Ovary (tissue), 9 donors: Measurements from ENCODE around the gene KREMEN1. TPM values are rescaled to one million over a fixed set of nuclear protein-coding genes. Genes with fewer than 3 reads are reported as not detected.

Source experiments
- DNase-seq, 5 donors: peaks; one replicate each; pipeline ENCODE4 v3.0.0-alpha.2; 2019 to 2020
- H3K27ac ChIP-seq, 2 donors: fragments of 200-600 bp; one replicate each; pipeline versions ENCODE4 v1.5.1 to v1.8.0; 2019 to 2022
- H3K27me3 ChIP-seq: fragments of 200-600 bp; one replicate; pipeline ENCODE4 v1.8.0; 2022
- H3K36me3 ChIP-seq: fragments of 200-600 bp; sonication (generic); one replicate; pipeline ENCODE4 v1.5.1; 2019
- H3K4me1 ChIP-seq: one replicate; pipeline ENCODE4 v1.8.1; 2013; ENCODE audit warnings: mild to moderate bottlenecking, moderate library complexity; ENCODE audit not compliant: insufficient read depth
- H3K4me3 ChIP-seq: fragments of 200-600 bp; sonication (generic); one replicate; pipeline ENCODE4 v1.5.1; 2017
- H3K9me3 ChIP-seq, 2 donors: fragments of 200-600 bp in 1 of 2; sonication (generic) in 1 of 2; one replicate each; pipeline versions ENCODE4 v1.5.1 to v1.8.1; 2013 to 2019; ENCODE audit warnings: mild to moderate bottlenecking in 1 of 2, moderate library complexity in 1 of 2
- EP300 ChIP-seq: sonication (generic); formaldehyde crosslinking; IDR thresholded peaks from one replicate; pipeline ENCODE4 v1.6.1; 2017; ENCODE audit warnings: antibody characterized with exemption
- POLR2A ChIP-seq: fragments of 450-650 bp; IDR thresholded peaks from one replicate; pipeline ENCODE4 v1.6.1; 2017; ENCODE audit warnings: antibody characterized with exemption, mild to moderate bottlenecking, moderate library complexity
- WGBS, 3 donors: extraction: QIAGEN DNeasy Blood & Tissue Kit in 1 of 3; methylation state at CpG; one replicate each; pipeline versions ENCODE4 v1.1.5 to v1.1.7; 2013 to 2017; 5-methylcytosine and 5-hydroxymethylcytosine counted together
- intact Hi-C, 4 donors: fragments of 100-400 bp; cut with DNase I; formaldehyde crosslinking; loops; one replicate each; pipeline versions ENCODE4 v1.11.0 to v1.15.1; 2022 to 2023
- polyA plus RNA-seq, 2 donors: library from polyadenylated mRNA; stranded (reverse); fragments of 200-250 nt in 1 of 2; fragments of 350-450 nt in 1 of 2; fragmentation: Illumina TruSeq in 1 of 2; extraction: RNeasy Lipid Tissue Mini Kit (QIAGEN cat#74804) in 1 of 2; gene quantifications; one replicate each; pipeline ENCODE4 v1.2.3, GENCODE V29; 2013 to 2014
- total RNA-seq, 7 donors: library from RNA; depleted of rRNA in 2 of 7; stranded (reverse); fragments of >200 nt in 2 of 7; fragmentation: NEBNext Ultra II Directional in 3 of 7; extraction: Animal tissue kit (Norgen Biotek cat#: 25700) in 3 of 7; gene quantifications; one replicate each; pipeline versions ENCODE4 v1.1.0 to v1.2.4, GENCODE V29; 2016 to 2023
- TF ChIP-seq, protein P1 (sequence below), 3 donors: fragments of 450-650 bp in 2 of 3; fragments of 200-600 bp in 1 of 3; IDR thresholded peaks; one replicate each; pipeline versions ENCODE4 v1.5.1 to v1.8.0; 2016 to 2022; ENCODE audit warnings: antibody characterized with exemption in 3 of 3, mild to moderate bottlenecking in 1 of 3
- donor health status: DM: no; HTN: no; CAD: no; lungs with moderate emphysema.
- donor health status: DM: no; HTN: no; CAD: no.
- donor health status: Bipolar disorder and iron deficiency.
- donor health status: DM: yes; HTN: yes; CAD: no.
- donor health status: DM: no; HTN: no; CAD: no.
- donor health status: DM: yes; HTN: yes; CAD: no.

KREMEN1 gene
- total and polyA plus RNA-seq, 9 donors: 15.4 to 49.5 (median 35.6) TPM

DNA sequence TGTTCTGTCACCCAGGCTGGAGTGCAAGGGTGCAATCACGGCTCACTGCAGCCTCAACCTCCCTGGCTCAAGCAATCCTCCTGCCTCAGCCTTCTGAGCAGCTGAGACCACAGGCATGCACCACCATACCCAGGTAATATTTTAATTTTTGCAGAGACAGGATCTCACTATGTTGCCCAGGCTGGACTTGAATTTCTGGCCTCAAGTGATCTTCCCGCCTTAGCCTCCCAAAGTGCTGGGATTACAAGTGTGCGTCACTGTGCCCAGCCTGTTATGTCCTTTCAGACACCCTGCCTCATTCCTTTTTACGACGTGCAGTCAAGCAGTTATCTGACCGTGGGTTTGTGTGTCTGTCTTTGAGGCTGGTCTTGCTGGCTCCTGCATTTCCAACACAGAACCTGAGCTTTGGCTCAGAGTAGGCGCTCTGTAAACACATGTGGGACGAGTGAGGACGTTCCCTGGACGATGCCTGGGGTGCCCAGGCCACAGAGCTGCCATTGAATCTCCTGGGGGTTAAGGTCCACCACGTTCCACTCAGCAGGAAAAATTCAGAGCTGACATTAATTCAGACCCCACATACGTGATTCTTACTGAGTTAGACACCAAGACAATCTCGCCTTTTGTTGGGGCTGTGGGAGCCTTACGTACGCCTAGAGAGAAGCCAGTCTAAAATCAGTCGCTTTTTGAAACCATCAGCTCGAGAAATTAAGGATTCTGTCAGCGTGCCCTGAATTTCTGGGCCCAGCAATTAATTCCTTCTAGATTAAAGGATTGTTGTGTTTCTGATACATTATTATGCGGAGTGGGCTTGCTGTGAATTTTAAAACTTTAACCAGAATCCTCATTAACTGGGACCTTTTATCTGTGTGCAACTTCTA lies 111.4 kb downstream of the KREMEN1 start:
- TF ChIP-seq EP300 (no peak), POLR2A (no peak)
- TF ChIP-seq, protein P1, sequence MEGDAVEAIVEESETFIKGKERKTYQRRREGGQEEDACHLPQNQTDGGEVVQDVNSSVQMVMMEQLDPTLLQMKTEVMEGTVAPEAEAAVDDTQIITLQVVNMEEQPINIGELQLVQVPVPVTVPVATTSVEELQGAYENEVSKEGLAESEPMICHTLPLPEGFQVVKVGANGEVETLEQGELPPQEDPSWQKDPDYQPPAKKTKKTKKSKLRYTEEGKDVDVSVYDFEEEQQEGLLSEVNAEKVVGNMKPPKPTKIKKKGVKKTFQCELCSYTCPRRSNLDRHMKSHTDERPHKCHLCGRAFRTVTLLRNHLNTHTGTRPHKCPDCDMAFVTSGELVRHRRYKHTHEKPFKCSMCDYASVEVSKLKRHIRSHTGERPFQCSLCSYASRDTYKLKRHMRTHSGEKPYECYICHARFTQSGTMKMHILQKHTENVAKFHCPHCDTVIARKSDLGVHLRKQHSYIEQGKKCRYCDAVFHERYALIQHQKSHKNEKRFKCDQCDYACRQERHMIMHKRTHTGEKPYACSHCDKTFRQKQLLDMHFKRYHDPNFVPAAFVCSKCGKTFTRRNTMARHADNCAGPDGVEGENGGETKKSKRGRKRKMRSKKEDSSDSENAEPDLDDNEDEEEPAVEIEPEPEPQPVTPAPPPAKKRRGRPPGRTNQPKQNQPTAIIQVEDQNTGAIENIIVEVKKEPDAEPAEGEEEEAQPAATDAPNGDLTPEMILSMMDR (IDR thresholded peaks at IDR 0.05): no peak
- intact Hi-C loops: no loop called here
- WGBS, 3 donors: 85 to 92% (median 87%) methylated on average over 19 of the region's 19 CpGs
- Histone ChIP-seq H3K36me3 (no peaks in the 10 kb centered on the region), H3K4me1 (no peaks in the 10 kb centered on the region), H3K27ac (no peak overlapping the region), H3K4me3 (no peak overlapping the region), H3K9me3 (no peaks in the 10 kb centered on the region), H3K27me3 (no peaks in the 10 kb centered on the region)
- DNase-seq: no peak

DNA sequence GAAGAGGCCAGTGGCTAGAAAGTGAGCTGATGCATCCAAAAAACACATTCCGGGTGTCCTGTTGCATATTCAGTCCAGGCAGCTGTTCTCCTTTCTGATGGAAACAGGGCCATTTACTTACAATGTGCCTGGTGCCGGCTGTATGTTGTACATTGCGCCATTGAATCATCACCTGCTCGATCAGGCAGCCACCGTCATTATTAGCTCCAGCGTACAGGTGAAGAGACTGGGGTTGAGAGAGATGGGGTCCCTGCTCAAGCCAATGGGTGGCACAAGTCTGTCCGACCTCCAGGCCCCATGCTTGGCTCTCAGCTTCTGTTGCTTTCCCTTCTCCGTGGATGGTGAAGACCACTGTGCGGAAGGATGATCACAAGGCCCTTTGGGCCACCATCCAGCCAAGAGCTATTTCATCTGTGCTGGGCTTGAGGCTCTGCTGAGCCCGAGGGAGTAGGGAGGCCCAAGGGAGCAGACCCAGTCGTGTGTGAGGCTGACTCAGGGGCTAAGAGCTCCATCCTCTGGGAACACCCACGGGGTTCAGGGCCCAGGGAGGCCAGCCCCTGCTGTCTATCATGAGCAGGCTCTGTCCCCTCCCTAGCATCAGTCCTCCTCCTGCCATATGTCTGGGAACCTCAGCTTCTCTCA lies 112.1 kb downstream of the KREMEN1 start:
- Histone ChIP-seq H3K9me3 (no peaks in the 10 kb centered on the region), H3K4me1 (no peaks in the 10 kb centered on the region), H3K4me3 (no peak overlapping the region), H3K27ac (no peak overlapping the region), H3K27me3 (no peaks in the 10 kb centered on the region), H3K36me3 (no peaks in the 10 kb centered on the region)
- TF ChIP-seq, protein P1 (IDR thresholded peaks at IDR 0.05): no peak
- no peak for TF ChIP-seq POLR2A
- no peak for TF ChIP-seq EP300
- intact Hi-C loops: no loop called here
- WGBS, 3 donors: 74 to 81% (median 80%) methylated on average over 12 of the region's 12 CpGs
- no peak for DNase-seq

- no peaks in the 10 kb centered on the region for H3K4me1 ChIP-seq
- H3K9me3 ChIP-seq: no peaks in the 10 kb centered on the region
- no peaks in the 10 kb centered on the region for H3K27me3 ChIP-seq
- no peak overlapping the region for H3K4me3 ChIP-seq
- intact Hi-C loops: no loop called here
- 95 to 97% (median 95%) methylated on average over 1 of the region's 1 CpG for WGBS, 3 donors
- H3K36me3 ChIP-seq: no peaks in the 10 kb centered on the region
- H3K27ac ChIP-seq: no peak overlapping the region
- TF ChIP-seq, protein P1 (IDR thresholded peaks at IDR 0.05): no peak
- TF ChIP-seq POLR2A (no peak), EP300 (no peak)
- no peak for DNase-seq
These were observed 113.5 kb downstream of the KREMEN1 start for GRCh38 chr22:29186302-29186701.

- DNase-seq: no peak
These were observed 115.0 kb downstream of the KREMEN1 start for GRCh38 chr22:29187831-29188230.

More at GRCh38 chr22:29187831-29188230, 115.0 kb downstream of the KREMEN1 start:
- 73 to 85% (median 80%) methylated on average over 7 of the region's 7 CpGs for WGBS, 3 donors
- H3K36me3 ChIP-seq: no peaks in the 10 kb centered on the region
- no peak for TF ChIP-seq EP300
- TF ChIP-seq, protein P1 (IDR thresholded peaks at IDR 0.05): no peak
- no peak for TF ChIP-seq POLR2A
- H3K9me3 ChIP-seq: no peaks in the 10 kb centered on the region
- H3K27ac ChIP-seq: no peak overlapping the region
- H3K4me1 ChIP-seq: no peaks in the 10 kb centered on the region
- intact Hi-C loops: no loop called here
- H3K4me3 ChIP-seq: no peak overlapping the region
- no peaks in the 10 kb centered on the region for H3K27me3 ChIP-seq
